NB4 (cell line): ENCODE data around the gene FARSA.
"Not testable (repeated sequence)": the region's sequence is repeated elsewhere in the genome, so short reads cannot be mapped to it uniquely, and the experiment has no call there.

Experiments used
- DNase-seq: peaks from one replicate; pipeline ENCODE4 v3.0.0; 2010; ENCODE audit warnings: low read depth
- H3K4me3 ChIP-seq: one replicate; pipeline ENCODE4 v1.5.1; 2011; ENCODE audit warnings: mild to moderate bottlenecking, low read depth, low read length, moderate library complexity
- CTCF ChIP-seq: IDR thresholded peaks from one replicate; pipeline ENCODE4 v1.5.1; 2012; ENCODE audit warnings: low read depth, low read length
- MAX ChIP-seq: IDR thresholded peaks from 2 replicates; pipeline ENCODE4 v1.6.1; 2011; ENCODE audit warnings: low read depth, low read length
- MYC ChIP-seq: IDR thresholded peaks from 2 replicates; pipeline ENCODE4 v1.6.1; 2011; ENCODE audit warnings: low read depth, low read length
- POLR2A ChIP-seq: IDR thresholded peaks from 2 replicates; pipeline ENCODE4 v1.6.1; 2011; ENCODE audit warnings: mild to moderate bottlenecking; ENCODE audit not compliant: insufficient read length; ENCODE audit errors: extremely low read depth

The FARSA gene

DNA sequence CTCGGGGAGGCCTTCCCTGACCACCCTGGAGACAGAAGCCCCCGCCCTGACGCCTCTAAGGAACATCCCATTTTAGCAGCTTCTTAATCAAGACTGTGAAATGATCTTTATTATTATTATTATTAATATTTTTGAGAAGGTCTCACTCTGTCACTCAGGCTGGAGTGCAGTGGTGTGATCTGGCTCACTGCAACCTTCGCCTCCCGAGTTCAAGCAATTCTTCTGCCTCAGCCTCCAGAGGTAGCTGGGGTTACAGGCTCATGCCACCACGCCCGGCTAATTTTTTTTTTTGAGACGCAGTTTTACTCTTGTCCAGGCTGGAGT is 32.3 kb upstream of the FARSA start:
- no peak for DNase-seq
- H3K4me3 ChIP-seq = no peak overlapping the region
- TF ChIP-seq POLR2A (no peak), MYC (no peak), CTCF (no peak), MAX (no peak)

DNA sequence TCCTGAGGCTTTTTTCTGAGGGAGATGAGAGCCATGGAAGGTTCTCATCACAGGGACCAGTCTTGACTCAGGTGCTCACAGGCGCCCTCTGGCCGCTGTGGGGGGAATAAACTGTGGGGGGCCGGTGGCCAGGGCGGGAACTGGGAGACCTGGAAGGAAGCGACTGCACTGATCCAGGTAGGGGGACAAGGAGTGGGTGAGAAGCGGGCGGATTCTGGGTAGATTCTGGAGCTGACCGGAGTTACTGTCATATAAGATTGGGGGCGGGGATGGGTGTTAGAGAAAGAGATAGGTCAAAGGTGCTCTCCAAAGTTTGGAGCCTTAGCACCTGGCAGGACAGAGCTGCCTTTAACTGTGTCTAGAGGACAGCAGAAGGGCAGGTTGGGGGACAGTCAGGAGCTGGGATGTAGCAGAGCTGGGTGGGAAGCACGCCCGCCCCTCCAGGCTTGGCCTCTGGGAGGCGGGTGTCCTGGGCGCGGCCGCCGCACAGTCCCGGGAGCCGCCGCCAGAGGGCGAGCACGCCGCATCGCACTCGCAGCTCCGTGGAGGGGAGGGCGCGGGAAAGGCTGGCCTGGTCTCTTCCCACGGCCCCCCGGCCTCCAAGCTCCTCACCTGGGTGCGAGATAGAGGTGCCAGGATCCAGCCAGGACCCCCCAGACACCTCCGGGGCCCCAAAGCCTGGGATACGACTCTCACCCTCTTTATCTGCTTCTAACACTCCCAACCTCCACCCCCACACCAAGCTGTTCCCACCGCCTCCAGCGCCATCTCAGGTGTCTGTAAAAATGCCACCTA is 31.7 kb upstream of the FARSA start:
- TF ChIP-seq CTCF (peak; percentile 88), POLR2A (no peak), MAX (peak; percentile 34; the same call in 1 of the 2 replicates), MYC (peak; percentile 29; the same call in 1 of the 2 replicates)
- peak; percentile 81 for DNase-seq
- H3K4me3 ChIP-seq = peak overlapping the region; percentile 37

- no peak for DNase-seq
- H3K4me3 ChIP-seq = no peak overlapping the region
- no peak for TF ChIP-seq MAX
- no peak for TF ChIP-seq MYC
- TF ChIP-seq CTCF = no peak
- TF ChIP-seq POLR2A = no peak
Measured at GRCh38 chr19:12959481-12959880, 26.0 kb upstream of the FARSA start.

DNA sequence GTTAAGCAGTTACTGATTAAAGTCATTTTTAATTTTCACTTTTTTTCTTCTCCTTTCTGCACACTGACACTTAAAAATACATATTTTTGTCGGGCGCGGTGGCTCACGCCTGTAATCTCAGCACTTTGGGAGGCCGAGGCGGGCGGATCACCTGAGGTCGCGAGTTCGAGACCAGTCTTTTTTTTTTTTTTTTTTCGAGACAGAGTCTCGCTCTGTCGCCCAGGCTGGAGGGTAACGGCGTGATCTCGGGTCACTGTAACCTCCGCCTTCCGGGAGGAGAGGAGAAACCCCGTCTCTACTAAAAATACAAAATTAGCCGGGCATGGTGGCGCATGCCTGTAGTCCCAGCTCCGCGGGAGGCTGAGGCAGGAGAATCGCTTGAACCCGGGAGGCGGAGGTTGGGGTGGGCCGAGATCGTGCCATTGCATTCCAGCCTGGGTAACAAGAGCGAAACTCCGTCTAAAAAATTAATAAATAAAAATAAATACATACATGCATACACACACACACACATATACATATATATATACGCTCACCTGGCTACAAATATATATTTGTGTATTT is 24.0 kb upstream of the FARSA start:
- not testable (repeated sequence) for DNase-seq
- peak overlapping the region; percentile 83 for H3K4me3 ChIP-seq

DNA sequence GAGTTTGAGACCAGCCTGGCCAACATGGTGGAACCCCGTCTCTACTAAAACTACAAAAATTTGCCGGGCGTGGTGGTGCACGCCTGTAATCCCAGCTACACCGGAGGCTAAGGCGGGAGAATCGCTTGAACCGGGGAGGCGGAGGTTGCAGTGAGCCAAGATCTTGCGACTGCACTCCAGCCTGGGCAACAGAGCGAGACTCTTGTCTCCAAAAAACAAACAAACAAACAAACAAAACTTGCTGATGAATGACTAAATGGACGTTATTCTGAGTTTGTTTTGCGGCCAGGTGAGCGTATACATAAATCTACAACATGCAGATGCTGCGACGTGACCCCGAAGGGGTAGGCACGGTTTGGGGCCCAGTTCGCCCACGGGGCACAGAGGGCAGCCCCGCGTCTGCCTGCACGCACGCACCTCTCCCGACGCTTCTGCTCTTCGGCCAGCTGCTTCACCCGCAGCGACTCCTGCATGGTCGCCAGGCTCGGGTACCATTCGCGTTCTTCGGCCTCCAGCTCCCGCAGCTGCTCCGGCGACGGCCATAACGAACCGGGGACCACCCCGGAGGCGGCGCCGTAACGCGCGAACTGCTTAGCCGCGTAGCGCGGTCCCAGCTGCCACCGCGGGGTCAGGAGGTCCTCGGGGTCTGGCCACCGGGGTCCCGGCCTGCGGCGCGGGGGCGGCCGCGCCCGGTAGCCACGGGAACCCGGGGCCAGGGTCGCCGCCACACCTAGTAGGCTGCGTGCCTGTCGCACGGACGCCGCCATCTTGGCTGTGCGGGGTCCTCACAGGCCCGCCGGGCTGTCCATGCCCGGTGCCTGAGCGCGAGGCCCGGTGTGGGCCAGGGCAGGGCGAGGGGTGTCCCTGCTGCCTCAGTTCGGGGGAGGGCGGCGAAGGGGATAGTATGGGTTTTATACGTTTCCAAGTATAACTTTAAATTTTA is 23.2 kb upstream of the FARSA start, which contains the start of gene GADD45GIP1:
Gene GADD45GIP1, minus strand, starts transcription at position 778 of the 943 bp plus-strand sequence. Its CDS starts 11 bp downstream, at position 767.
- no peak for TF ChIP-seq CTCF
- peak; percentile 57 for TF ChIP-seq MAX
- TF ChIP-seq POLR2A = peak; percentile 91
- TF ChIP-seq MYC = peak; percentile 69
- peak; percentile 89 for DNase-seq
- peak within 1 kb of the TSS; percentile 83 for H3K4me3 ChIP-seq

GRCh38 chr19:12955996-12956395 is 22.5 kb upstream of the FARSA start:
- no peak for TF ChIP-seq MAX
- no peak for TF ChIP-seq MYC
- TF ChIP-seq CTCF = no peak
- no peak for TF ChIP-seq POLR2A
- no peak for DNase-seq
- peak overlapping the region; percentile 83 for H3K4me3 ChIP-seq

DNA sequence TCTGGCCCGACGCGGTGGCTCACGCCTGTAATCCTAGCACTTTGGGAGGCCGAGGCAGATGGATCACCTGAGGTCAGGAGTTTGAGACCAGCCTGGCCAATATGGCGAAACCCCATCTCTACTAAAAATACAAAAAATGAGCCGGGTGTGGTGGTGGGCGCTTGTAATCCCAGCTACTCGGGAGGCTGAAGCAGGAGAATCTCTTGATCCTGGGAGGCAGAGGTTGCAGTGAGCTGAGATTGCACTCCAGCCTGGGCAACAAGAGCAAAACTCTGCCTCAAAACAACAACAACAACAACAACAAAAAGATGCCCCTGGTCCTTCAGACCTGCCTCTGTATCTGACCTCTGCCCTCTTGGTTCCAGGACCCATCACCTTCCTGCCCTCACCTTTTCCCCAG is 22.1 kb upstream of the FARSA start:
- H3K4me3 ChIP-seq = peak overlapping the region; percentile 83

More for the DNA sequence above, 22.1 kb upstream of the FARSA start:
- DNase-seq = not testable (repeated sequence)
